ELR (cell line): Measurements from ENCODE around the gene RNF39.

Experiments used
- DNase-seq: peaks from one replicate; pipeline ENCODE4 v3.0.0-alpha.2; 2015; ENCODE audit warnings: low read depth

The RNF39 gene

GRCh38 chr6:30097902-30098768, 22.6 kb upstream of the RNF39 start:
- no peak for DNase-seq

- DNase-seq, result no peak
These were observed 21.3 kb upstream of the RNF39 start for GRCh38 chr6:30096829-30097228.

GRCh38 chr6:30093951-30094661, 18.5 kb upstream of the RNF39 start:
- DNase-seq, result no peak

- no peak for DNase-seq
These were observed 17.4 kb upstream of the RNF39 start for GRCh38 chr6:30092852-30093543.

- DNase-seq, result peak; percentile 58
These were observed 16.2 kb upstream of the RNF39 start for GRCh38 chr6:30091577-30092381.

- DNase-seq, result no peak
These were observed 12.3 kb upstream of the RNF39 start for GRCh38 chr6:30087876-30088275.

GRCh38 chr6:30077218-30077617, 1.6 kb upstream of the RNF39 start:
- DNase-seq, result no peak

GRCh38 chr6:30075790-30076732, 492 bp upstream of the RNF39 start:
- DNase-seq, result no peak

- DNase-seq, result no peak
These were observed 1.1 kb downstream of the RNF39 start for GRCh38 chr6:30074331-30075093.

- no peak for DNase-seq
These were observed 1.9 kb downstream of the RNF39 start for GRCh38 chr6:30073489-30074235.

- no peak for DNase-seq
These were observed 3.7 kb downstream of the RNF39 start for GRCh38 chr6:30071858-30072257.

- no peak for DNase-seq
These were observed 4.3 kb downstream of the RNF39 start for GRCh38 chr6:30071081-30071818.

GRCh38 chr6:30067460-30068139, 8.0 kb downstream of the RNF39 start:
- DNase-seq, result no peak

- DNase-seq, result peak; percentile 99
These were observed 8.8 kb downstream of the RNF39 start, which contains the start of gene PPP1R11 for GRCh38 chr6:30066577-30067459. PPP1R11 (plus strand) TSS chr6:30067198; CDS start chr6:30067411, 213 bp downstream.

GRCh38 chr6:30066082-30066481, 9.5 kb downstream of the RNF39 start:
- no peak for DNase-seq

GRCh38 chr6:30063315-30063714, 12.3 kb downstream of the RNF39 start:
- no peak for DNase-seq
